ENCODE data around the gene APEH.
"Not testable (repeated sequence)": the region's sequence is repeated elsewhere in the genome, so short reads cannot be mapped to it uniquely, and the experiment has no call there.

DNA sequence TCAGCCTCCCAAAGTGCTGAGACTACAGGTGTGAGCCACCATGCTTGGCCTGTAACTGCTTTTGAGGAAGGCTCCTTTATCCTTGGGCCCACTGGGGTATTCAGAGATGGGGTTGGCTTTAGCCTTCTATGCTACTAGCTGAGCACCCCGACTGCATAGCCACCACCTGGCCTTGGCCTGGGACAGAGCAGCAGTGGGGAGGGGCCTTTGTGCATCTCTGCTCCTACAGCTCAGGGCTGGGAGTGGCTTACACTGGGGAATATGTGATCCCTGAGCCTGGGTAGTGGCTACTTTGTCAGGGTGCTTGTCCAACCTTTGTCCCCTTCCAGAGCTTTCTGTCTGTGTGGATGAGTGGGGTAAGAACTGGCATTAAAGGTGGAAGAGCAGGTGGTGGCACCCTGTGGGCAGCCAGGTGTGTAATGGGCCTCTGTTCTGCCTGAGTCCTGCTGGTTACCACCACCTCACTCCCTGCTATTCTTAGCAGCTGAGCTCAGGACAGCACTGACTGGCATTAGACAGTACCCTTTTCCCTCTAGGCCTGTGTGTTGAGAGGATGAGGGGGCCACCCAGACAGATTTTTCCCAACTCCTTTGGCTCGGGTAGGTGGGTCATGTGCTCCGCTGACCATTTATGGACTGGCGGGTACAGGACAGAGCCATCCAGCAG, 21.3 kb downstream of the APEH start:
- not testable (repeated sequence) for TF ChIP-seq CTCF, POLR2A (IDR thresholded peaks at IDR 0.05)
